NK-92 treated with Interleukin-12 subunit alpha and Interleukin-12 subunit beta, amount 100 ng/mL, for 24 hours (cell line): ENCODE results near the gene GLTP.
"Not testable (repeated sequence)": the region's sequence is repeated elsewhere in the genome, so short reads cannot be mapped to it uniquely, and the experiment has no call there.

Experiments used
- DNase-seq: peaks from one replicate; lab custom pipeline; 2025; lab: John Stamatoyannopoulos, UW

The GLTP gene

DNA sequence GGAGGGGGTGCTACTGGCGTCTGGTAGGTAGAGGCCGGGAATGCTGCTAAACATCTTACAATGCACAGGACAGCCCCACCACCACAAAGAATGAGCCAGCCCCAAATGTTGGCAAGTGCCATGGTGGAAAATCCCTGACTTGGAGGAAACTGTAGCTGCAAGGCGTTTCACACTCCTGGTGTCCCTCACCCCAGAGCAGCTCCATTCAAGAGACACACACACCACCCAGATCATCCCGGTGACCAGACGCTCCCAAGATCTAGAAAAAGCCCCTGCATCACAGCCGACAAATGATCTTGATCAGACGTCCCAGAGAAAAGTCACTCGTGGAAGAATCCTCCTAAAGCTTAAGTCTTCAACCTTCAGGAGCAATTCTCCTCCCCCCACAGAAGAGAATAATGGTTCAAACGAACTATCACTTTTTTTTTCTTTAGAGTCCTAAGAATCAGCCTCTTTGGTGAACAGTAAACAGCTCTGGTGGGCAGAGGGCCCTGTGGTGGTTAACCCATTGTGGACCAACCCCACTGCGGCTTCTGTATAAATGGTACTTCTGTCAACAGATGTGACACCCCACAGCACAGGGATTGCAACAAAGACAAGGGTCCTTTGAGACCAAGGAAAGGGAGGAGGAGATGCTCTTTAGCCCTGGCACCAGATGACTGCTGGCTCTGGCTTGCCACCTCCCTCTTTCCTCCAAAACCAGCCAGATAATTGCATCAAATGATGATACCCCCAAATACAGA, 2.7 kb downstream of the GLTP start:
- no peak for DNase-seq

DNA sequence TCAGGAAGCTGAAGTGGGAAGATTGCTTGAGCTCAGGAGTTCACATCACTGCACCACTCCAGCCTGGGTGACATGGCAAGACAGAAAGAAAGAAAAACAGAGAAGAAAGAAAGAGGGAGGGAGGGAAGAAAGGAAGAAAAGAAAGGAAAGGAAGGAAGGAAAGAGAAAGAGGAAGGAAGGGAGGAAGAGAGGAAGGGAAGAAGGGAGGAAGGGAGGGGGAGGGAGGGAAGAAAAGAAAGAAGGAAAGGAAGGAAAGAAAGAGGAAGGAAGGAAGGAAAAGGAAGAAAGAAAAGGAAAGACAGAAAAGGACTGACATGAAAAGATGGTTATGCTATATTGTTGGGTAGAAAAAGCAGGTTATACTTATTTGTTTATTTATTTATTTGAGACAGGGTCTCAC, 3.9 kb downstream of the GLTP start:
- no peak for DNase-seq

DNA sequence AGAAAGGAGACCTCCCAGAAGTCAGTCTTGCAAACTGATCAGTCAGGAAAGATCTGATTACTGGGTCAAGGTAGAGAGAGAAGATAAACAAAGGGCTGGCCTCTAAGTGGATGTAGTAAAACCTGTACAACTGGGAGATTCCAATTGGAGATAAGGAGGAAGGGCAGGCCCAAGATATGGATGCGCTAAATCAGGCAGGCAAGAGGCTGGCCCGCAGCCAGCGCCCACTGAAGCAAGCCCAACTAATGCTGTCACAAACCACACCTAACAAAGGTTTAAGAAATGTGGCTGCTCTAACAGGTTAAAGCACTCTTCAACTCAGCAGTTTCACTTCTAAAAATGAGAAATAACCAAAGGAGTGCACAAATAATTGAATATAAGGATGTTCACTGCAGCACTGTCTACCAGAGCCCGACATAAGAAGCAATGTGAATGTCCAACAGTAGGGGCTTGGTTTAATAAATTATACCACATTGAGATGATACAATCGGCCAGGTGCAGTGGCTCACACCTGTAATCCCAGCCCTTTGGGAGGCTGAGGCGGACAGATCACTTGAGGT, 4.7 kb downstream of the GLTP start:
- DNase-seq = no peak

DNA sequence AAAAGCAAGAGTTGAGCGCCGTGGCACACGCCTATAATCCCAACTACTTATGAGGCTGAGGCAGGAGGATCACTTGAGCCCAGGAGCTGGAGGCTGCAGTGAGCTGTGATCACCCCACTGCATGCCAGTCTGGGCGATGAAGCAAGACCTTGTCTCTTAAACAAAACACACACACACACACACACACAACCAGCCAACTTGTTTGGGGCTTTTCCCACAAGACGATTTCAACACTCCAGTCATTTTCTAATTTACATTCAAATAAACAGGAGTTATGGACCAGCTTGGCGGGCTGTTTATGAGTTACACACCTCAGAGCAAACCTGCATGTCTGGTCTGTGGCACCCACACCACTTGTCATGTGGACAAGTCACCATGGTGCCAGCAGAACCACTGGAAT, 6.7 kb downstream of the GLTP start:
- no peak for DNase-seq

DNA sequence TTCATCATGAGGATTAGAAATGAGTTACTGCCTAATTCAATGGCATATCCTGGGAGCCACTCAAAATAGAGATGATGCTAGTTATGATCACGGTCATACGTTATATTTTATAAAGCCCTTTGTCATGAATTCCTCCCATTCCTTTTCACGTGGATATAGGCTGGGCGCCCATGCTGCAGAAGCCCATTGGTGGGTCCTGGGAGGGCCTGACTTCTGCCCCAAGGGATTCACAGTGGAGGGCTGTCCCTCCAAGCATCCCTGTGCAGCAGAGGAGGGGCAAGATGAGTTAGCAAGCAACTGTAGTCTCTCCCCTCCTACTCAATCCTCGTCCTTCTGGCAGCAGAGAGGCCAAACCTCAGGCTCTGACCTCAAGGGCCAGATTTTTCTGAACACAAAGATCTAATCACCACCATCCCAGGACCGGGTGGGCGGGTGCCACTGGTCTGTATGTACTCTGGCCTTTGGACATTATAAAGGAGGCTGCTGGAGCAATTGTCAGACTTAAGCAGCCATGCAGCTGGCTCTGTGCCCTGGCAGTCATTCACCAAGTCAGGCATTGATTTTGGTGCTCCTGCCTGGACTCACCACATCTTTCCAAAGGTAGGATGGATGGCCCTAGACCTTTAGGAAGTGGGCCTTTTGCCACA, 8.6 kb downstream of the GLTP start:
- no peak for DNase-seq

DNA sequence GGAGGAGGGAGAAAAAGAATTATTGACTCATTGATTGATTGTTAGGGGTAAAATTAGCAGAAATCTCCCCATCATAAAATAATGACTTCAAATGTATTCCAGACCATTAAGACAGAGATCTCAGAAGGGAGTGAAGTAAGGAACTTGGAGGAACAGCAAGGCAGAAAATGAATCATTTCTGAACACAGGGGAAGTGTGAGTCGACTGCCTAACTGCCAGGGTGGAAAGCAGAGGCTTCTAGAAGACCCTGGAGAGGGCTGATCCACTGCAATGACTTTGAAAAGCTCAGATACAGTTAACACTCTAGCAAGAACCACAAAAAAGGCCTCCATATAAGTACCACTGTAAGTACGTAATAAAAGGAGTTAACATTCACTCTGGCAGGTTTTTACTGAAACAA, 9.7 kb downstream of the GLTP start:
- DNase-seq = no peak

DNA sequence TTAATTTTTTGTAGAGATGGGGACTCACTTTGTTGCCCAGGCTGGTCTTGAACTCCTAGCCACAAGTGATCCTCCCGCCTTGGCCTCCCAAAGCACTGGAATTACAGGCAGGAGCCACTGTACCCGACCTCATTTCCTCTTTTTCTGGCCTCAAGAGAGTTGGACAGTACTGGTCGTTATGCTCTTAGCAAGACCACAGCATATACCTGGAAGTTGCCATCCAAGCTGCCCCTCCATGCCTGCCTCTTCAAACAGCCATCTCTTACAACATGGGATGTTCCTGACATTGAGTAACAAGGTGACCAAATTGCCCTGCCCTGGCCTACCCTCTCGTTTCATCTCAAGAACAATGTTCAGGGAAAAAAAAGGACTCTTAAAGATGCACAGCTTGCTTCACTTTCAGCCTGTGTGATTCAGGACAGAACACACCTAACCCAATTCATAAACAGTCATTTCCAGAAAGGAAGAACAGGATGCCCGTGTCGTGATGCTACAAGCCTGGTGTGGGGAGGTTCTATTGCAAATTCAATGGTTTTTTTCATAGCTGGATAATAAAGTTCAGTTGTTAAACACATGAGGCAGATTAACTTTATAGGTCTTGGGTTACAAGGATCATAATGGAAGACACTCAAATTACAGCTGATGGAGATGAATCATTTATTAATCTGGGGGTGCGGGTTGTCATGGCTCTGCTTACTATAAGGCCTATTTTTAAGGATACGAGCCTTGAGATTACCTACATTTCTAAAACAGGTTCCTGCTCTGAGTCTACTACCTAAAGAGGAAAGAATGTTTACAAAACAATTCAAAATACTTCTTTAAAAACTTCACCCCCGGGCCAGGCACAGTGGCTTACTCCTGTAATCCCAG, 11.9 kb downstream of the GLTP start:
- no peak for DNase-seq

DNA sequence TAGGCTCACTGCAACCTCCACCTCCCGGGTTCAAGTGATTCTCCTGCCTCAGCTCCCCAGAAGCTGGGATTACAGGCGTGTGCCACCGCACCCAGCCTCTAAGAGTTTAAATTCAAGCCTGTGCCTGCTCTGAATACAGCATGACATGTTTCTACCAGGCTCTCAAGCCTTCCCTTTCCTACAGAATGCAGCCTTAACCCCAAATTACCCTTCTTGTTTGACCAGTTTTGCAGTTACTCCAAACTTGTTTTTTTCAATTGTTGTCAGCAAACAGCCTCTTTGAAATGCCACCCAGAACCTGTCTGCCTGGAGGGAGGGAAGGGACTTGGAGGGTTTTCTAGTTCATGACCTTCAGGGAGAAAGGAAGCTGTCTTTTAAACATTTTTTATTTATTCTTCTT, 15.4 kb downstream of the GLTP start:
- no peak for DNase-seq

DNA sequence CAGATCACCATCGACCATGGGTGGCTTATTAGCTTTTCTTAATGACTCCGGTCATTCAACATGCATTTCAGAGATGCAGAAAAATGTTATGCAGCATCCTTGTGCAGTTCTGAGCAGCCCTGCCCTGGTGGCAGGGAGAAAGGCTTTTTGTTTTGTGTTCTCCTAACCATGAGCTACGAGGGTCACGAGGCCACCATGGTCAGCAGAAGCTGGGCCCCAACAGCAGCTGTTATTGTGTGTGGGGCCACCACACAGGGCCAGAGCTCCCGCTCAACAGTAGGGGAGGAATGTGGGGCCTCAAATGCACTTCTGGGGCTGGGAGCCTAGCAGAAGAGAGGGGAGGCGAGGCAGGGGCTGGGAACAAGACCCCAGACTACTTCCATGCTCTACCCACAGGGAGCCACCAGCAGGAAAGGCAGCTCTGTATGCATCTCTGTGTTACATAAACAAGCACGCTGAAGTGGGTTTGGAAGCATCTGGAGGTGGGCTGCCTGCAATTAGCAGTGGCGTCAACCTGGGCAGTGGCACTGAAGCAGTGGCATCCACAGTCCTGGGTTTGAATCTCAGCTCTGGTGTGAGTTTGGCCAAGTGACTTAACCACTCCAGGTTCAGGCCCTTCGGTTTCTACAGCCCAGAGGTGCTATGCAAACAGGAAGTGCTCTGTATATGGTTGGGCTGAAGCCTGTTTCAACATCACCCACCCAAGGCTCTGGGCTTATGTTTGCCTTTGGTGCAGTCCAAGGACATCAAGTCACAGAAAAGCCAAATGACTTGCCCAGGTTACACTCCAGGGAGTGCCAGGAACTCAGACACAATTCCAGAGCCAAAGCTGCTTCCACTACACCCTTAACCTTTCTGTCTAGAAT, 16.3 kb downstream of the GLTP start:
- peak; percentile 40 for DNase-seq

DNA sequence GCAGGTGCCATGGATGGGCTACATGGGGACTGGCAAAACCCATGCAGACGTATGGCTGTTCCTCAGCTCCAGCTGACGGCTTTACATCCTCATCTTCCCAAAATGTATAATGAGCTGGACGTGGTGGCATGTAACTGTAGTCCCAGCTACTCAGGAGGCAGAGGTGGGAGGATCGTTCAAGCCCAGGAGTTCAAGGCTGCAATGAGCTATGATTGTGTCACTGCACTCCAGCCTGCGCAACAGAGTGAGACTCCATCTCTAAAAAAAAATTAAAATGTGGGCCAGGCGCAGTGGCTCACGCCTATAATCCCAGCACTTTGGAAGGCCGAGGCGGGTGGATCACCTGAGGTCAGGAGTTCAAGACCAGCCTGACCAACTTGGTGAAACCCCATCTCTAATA, 17.9 kb downstream of the GLTP start:
- not testable (repeated sequence) for DNase-seq

DNA sequence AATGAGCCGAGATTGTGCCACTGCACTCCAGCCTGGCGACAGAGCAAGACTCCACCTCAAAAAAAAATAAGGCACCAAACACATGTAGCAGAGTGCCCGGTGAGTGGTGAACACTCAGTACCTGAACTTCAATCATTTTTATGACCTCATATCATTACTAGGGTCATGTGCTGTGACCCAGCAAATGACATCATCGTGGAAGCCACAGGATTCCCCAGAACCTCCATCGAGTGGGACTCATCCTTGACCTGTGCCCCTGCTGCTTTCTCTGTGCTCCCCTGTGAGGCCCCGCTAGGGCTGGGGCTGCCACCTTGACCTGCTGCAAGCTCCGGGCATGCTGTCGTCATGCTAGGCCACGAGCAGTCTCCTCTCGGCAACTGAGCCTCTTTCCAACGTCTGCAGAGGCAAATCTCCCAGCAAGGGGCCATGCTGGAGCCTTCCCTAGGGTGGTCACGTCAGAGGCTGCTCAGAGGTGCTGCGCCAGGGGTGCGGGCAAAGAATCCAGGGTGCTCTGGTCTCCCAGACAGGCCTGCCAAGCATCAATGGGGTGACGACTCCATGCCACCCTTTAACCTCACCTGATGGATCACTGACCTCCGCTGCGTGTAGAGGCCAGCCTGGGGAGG, 18.5 kb downstream of the GLTP start:
- DNase-seq = no peak

DNA sequence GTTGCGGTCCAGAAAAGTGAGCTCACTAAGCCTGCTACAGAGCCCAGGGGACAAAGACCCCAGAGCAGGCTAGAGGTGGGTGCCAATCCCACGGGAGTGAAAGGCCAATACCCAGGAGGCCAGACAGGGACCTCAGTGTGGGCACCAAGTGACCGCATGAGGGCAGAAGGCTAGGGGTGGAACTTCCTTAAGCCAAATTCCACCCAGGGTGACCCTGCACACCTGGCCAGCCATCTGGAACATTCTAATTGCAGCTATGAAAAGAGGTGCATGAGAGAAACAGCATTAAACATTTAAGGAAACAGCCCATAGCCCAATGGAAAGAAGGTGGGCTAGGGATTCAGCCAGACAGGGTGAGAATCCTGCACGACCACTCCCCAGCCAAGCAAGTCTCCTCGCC, 19.4 kb downstream of the GLTP start:
- no peak for DNase-seq

DNA sequence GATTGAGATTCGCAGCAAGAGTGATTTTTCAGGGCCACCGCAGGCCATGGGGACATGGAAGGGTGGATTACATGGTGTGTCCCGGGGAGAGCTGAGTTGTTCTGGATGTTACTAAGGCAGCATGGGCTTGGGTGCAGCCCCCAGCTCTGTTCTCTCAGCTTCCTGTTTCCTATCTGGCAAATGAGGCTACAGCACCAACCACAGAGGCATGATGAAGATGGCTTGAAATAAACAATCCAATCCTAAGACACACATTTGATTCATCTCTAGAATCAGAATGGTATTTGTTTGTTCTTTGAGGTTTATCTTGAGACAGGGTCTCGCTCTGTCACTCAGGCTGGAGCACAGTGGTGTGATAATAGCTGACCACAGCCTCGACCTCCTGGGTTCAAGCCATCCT, 21.6 kb downstream of the GLTP start:
- no peak for DNase-seq

DNA sequence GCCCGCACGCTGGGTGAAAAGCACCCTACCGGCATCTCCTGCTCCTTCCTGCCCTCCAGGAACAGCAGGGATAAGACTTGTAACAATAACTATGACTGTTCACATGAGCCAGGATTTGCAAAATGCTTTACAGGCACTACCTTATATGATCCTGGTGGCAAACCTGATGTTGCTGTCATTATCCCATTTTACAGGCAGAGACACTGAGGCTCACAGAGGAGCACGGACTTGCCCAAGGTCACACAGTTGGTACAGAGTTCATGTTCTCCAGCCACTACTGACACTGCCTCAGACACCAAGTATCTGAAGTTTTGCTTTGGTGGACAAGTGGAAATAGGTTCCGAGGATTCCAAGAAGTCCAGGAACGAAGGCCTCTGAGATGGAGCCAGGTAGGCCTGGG, 22.6 kb downstream of the GLTP start:
- DNase-seq = no peak

DNA sequence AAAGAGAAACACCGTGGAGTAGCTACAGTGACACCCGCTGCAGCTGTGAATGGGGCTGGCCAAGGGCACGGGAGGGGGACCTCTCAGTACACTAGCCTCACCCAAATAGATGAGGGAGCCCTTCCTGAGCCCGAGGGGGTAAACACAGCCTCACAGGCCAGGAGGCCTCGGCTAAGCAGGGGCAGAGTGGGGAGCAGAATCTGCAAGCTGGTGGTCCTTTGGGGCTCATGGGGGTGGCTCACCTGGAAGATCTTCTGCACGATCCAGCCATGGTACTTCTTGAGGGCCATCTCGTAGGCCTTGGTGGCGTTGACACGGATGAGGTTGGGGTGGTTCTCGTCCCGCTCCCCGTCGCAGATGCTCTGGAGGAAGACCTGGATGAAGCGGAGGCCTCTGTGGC, 25.0 kb downstream of the GLTP start:
- no peak for DNase-seq

DNA sequence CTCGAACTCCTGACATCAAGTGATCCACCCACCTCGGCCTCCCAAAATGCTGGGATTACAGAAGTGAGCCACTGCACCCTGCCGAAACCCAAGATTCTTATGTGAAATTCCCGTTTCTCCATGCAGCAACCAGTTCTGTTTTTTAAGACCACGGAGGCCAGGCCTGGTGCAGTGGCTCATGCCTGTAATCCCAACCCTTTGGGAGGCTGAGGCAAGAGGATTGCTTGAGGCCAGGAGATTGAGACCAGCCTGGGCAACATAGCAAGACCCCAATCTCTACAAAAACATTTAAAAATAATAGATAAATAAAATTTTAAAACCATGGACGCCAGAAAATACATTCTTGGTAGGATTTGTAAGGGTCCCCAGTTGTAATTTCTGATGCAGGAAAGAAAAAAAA, 29.8 kb downstream of the GLTP start:
- DNase-seq = not testable (repeated sequence)

DNA sequence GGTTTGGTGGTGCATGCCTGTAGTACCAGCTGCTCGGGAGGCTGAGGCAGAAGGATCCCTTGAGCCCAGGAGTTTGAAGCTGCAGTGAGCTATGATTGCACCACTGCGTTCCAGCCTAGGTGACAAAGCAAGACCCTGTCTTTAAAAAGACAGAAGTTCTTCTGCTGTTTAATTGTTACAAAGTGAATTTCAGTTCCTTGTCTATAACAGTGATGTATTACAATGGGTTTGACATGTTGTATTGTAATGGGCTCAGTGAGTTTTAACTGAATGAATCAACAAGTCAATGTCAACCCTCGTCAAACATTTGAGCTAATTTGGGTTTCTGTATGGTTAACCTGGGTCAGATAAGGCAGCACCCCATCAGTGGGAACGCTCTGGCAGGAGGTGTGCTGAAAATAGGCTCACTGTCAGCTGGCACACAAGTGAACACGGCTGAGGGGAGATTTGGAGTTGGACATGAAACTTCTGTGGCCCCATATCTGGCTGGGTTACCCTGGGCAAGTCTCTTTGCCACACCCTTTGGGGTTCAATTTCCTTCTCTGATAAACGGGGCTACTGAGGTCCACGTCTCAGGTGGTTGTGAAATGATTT, 33.1 kb downstream of the GLTP start:
- DNase-seq = no peak

DNA sequence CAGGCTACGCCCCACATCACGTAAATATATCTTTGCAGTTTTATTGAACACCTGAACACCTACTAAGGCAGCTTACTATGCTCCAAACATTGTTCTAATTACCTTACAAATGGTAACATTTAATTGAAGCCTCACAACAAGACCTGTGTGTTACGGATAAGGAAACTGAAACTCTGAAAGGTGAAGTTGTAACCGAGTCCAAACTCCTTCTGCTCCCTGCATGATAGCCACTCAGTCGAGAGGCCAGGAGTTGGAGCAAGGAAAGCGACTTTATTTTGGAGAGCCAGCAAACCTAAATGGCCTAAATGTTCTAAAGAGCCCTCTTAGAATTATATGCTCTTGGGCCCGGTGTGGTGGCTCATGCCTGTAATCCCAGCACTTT, 34.5 kb downstream of the GLTP start:
- no peak for DNase-seq

DNA sequence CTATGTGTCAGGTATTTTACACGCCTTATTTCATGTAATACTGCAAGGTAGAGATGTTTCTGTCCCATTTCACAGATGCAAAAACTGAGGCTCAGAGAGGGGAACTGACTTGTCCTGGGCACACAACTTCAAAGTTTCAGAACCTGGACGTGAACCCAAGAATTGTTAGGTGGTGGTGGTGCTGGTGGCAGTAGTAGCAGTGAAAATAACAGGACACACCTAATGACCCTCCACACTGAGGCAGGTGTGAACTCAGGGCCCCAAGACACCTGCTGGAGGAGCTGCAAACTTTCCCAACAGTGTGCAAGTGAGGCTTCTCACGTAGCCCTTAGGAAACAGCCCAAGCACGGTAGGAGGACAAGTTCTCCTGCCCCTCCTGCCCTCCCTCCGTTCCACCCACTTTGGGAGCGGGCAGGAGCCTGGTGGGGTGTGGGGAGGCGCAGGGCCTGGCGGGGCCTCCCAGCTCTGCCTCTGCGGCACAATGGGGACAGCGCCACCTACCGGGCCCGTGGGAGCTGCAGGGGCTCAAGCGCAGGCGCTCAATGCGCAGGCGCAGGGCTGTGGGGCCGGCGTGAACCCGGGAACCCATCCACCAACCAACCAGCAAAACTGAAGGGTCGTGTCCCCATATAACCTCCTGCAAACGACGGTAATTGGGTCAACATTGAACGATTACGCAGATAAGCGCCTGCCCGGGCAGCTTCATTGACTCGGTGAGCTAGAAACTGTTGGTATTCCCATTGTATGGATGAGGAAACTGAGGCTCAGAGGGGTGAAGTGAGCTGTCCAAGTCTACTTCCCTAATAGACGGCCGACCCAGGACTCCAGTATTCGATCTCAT, 35.1 kb downstream of the GLTP start:
- peak; percentile 72 for DNase-seq

DNA sequence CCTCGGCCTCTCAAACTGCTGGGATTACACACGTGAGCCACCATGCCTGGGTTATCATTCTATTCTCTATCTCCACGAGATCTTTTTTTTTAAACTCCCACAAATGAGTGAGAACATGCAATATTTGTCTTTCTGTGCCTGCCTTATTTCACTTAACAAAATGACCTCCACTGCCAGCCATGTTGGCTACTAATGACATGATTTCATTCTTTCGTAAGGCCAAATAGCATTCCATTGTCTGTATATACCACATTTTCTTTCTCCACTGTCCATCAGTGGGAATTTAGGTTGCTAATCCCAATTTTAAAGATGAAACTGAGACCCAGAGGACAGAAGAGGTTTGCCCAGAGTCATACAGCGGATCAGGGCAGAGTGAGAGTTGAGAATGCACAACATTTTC, 36.2 kb downstream of the GLTP start:
- no peak for DNase-seq
